K562 (cell line): ENCODE data around the gene MEIS2. TPM values are rescaled to one million over a fixed set of nuclear protein-coding genes. Genes with fewer than 3 reads are reported as not detected.

Source experiments
- ATAC-seq: fragments of 200-7000 bp; cut with Tn5 transposase; 3 replicates; pipeline ENCODE4 v1.9.1; 2020; ENCODE audit warnings: moderate library complexity
- BruUV-seq: library from RNA; stranded (reverse); fragments of 400-500 nt; replicated peaks from 2 replicates; lab custom pipeline; 2021; lab: Mats Ljungman, UMichigan
- CTCF ChIA-PET: fragments of 300-600 bp; formaldehyde crosslinking; extraction: SDS; loops from one replicate; lab custom pipeline; 2021; ENCODE audit warnings: low intra/inter-chr PET ratio; lab: Yijun Ruan, JAX
- POLR2A ChIA-PET: fragments of 300-600, 350-650 bp; sonication (Branson Sonifier 250); formaldehyde crosslinking; extraction: SDS; loops from one replicate; lab custom pipeline; 2021; ENCODE audit warnings: antibody characterized with exemption, inconsistent platforms; lab: Yijun Ruan, JAX
- DNase-seq, 4 experiments: peaks; one replicate each; pipeline versions ENCODE4 v3.0.0 to v3.0.0-alpha.2; 2011 to 2018; ENCODE audit warnings: low spot score in 3 of 4, mixed read lengths in 3 of 4; ENCODE audit errors: extremely low read depth in 1 of 4
- FAIRE-seq: peaks from 2 replicates; lab custom pipeline; 2011; peaks lifted over from hg19 to GRCh38; lab: Jason Lieb, UNC
- H2AFZ ChIP-seq: 2 replicates; pipeline ENCODE4 v1.6.0; 2011; ENCODE audit warnings: low read depth, low read length, control low read depth, inconsistent platforms
- H3K27ac ChIP-seq: fragments of 200-600 bp; 3 replicates; pipeline ENCODE4 v1.8.0; 2011; ENCODE audit warnings: low read depth, mild to moderate bottlenecking, control low read depth, inconsistent platforms, low read length, moderate library complexity, mixed read lengths; ENCODE audit errors: extremely low read depth
- H3K27me3 ChIP-seq, 2 experiments: fragments of 300-600 bp in 1 of 2; 2 replicates in 1 of 2; 3 replicates in 1 of 2; pipeline versions ENCODE4 v1.6.0 to v1.8.0; 2011; ENCODE audit warnings: inconsistent platforms in 2 of 2, low read length in 2 of 2, mild to moderate bottlenecking in 1 of 2, mixed read lengths in 1 of 2, moderate library complexity in 1 of 2; ENCODE audit not compliant: control insufficient read depth in 2 of 2, insufficient read depth in 2 of 2
- H3K36me3 ChIP-seq: fragments of 300-600 bp; 3 replicates; pipeline ENCODE4 v1.8.0; 2011; ENCODE audit warnings: mild to moderate bottlenecking, low read length, inconsistent platforms; ENCODE audit not compliant: control insufficient read depth, insufficient read depth
- H3K4me1 ChIP-seq, 2 experiments: fragments of 200-600 bp in 1 of 2; replicated peaks in 1 of 2; 2 replicates in 1 of 2; 3 replicates in 1 of 2; pipeline versions ENCODE4 v1.5.1 to v1.8.0; 2011; ENCODE audit warnings: inconsistent platforms in 2 of 2, low read length in 2 of 2, mild to moderate bottlenecking in 1 of 2, mixed read lengths in 1 of 2, moderate library complexity in 1 of 2; ENCODE audit not compliant: control insufficient read depth in 2 of 2, insufficient read depth in 2 of 2
- H3K4me2 ChIP-seq: 2 replicates; pipeline ENCODE4 v1.6.1; 2011; ENCODE audit warnings: low read length, control low read depth, inconsistent platforms, mixed read lengths; ENCODE audit not compliant: insufficient read depth
- H3K4me3 ChIP-seq: fragments of 200-600 bp; sonication (generic), shearing (Covaris generic); 2 replicates; pipeline ENCODE4 v1.5.1; 2016; ENCODE audit warnings: control low read depth, inconsistent platforms
- H3K79me2 ChIP-seq: fragments of 200-600 bp; 3 replicates; pipeline ENCODE4 v1.8.0; 2011; ENCODE audit warnings: low read length, inconsistent platforms; ENCODE audit not compliant: control insufficient read depth, insufficient read depth
- H3K9ac ChIP-seq, 2 experiments: 2 replicates each; pipeline versions ENCODE4 v1.6.0 to v1.6.1; 2011; ENCODE audit warnings: low read depth in 2 of 2, low read length in 2 of 2, control low read depth in 1 of 2, inconsistent platforms in 1 of 2, mild to moderate bottlenecking in 1 of 2, mixed read lengths in 1 of 2; ENCODE audit not compliant: insufficient read depth in 1 of 2
- H3K9me1 ChIP-seq: one replicate; pipeline ENCODE4 v1.6.0; 2011; ENCODE audit warnings: inconsistent platforms, mild to moderate bottlenecking, low read length, moderate library complexity; ENCODE audit not compliant: control insufficient read depth, insufficient read depth
- H3K9me3 ChIP-seq: replicated peaks from 2 replicates; pipeline ENCODE4 v1.5.1; 2011; ENCODE audit warnings: low read depth, low read length, inconsistent platforms; ENCODE audit not compliant: control insufficient read depth, insufficient read depth
- H4K20me1 ChIP-seq: replicated peaks from 2 replicates; pipeline ENCODE4 v1.6.1; 2011; ENCODE audit warnings: low read length, inconsistent platforms, mixed read lengths; ENCODE audit not compliant: control insufficient read depth, insufficient read depth
- CTBP1 ChIP-seq: fragments of 450-650 bp; IDR thresholded peaks from 2 replicates; pipeline ENCODE4 v1.6.1; 2016; ENCODE audit warnings: borderline replicate concordance
- ETV5 ChIP-seq: sonication (generic); formaldehyde crosslinking; IDR thresholded peaks from 2 replicates; pipeline ENCODE4 v1.4.0; 2020; ENCODE audit warnings: low read depth, mild to moderate bottlenecking, missing genetic modification reagents
- HMBOX1 ChIP-seq: sonication (generic); IDR thresholded peaks from 2 replicates; pipeline ENCODE4 v1.6.1; 2016
- KLF6 ChIP-seq: fragments of 250-450 bp; sonication (Bioruptor Pico); IDR thresholded peaks from 2 replicates; pipeline ENCODE4 v1.4.0; 2020; ENCODE audit warnings: mild to moderate bottlenecking, moderate library complexity, borderline replicate concordance
- LEF1 ChIP-seq: fragments of 450-650 bp; IDR thresholded peaks from 2 replicates; pipeline ENCODE4 v1.6.1; 2016; ENCODE audit warnings: mild to moderate bottlenecking
- RAD51 ChIP-seq: fragments of 450-650 bp; IDR thresholded peaks from 2 replicates; pipeline ENCODE4 v1.7.1; 2016; ENCODE audit warnings: low read depth, mild to moderate bottlenecking, borderline replicate concordance
- SAFB2 ChIP-seq: fragments of 200-400 bp; formaldehyde crosslinking; IDR thresholded peaks from 2 replicates; pipeline ENCODE4 v1.6.1; 2018; ENCODE audit warnings: borderline replicate concordance, low read length, low read depth, moderate library complexity; ENCODE audit not compliant: severe bottlenecking
- TOE1 ChIP-seq, 2 experiments: fragments of 450-650 bp in 1 of 2; sonication (generic) in 1 of 2; formaldehyde crosslinking in 1 of 2; IDR thresholded peaks; 2 replicates each; pipeline versions ENCODE4 v1.7.1 to v1.8.0; 2016 to 2022; ENCODE audit warnings: borderline replicate concordance in 2 of 2, mild to moderate bottlenecking in 2 of 2, antibody characterized with exemption in 1 of 2, inconsistent platforms in 1 of 2, low read depth in 1 of 2, missing genetic modification reagents in 1 of 2, moderate library complexity in 1 of 2
- WGBS: fragments of 100-300 bp; shearing (Covaris generic); methylation state at CpG from one replicate; pipeline ENCODE4 v1.1.6; 2016; ENCODE audit warnings: low coverage, mixed read lengths; ENCODE audit not compliant: insufficient coverage; ENCODE audit errors: missing lambda C conversion rate; 5-methylcytosine and 5-hydroxymethylcytosine counted together
- in situ Hi-C: fragments of 300-500 bp; cut with MboI; formaldehyde crosslinking; loops from 4 replicates; pipeline ENCODE4 v1.15.0; 2018; ENCODE audit warnings: inconsistent platforms, mixed read lengths
- intact Hi-C: fragments of 100-400 bp; cut with micrococcal nuclease; formaldehyde crosslinking; loops from 2 replicates; pipeline ENCODE4 v1.14.2; 2022
- polyA plus RNA-seq, 8 experiments: library from polyadenylated mRNA; depleted of rRNA in 4 of 8; stranded (reverse) in 5 of 8; unstranded in 3 of 8; fragments of >200 nt; fragmentation: Nextera tagmentation in 2 of 8; fragmentation: Illumina TruSeq in 1 of 8; extraction: Ambion mirVana in 2 of 8; extraction: Trizol in 1 of 8; gene quantifications; 2 replicates each; pipeline versions ENCODE4 v1.2.1 to v1.2.3, GENCODE V29; 2011 to 2014; ENCODE audit warnings: inconsistent platforms in 1 of 8, missing spikeins in 1 of 8
- total RNA-seq, 7 experiments: library from RNA; depleted of rRNA in 6 of 7; stranded (reverse); fragments of >200 nt in 6 of 7; fragmentation: Illumina TruSeq in 2 of 7; extraction: Trizol in 2 of 7; gene quantifications; 2 replicates each; pipeline versions ENCODE4 v1.2.1 to v1.2.3, GENCODE V29; 2011 to 2021; ENCODE audit warnings: low replicate concordance in 1 of 7

The MEIS2 gene
- total and polyA plus RNA-seq, 9 of the 15 experiments (the other 6 are each of a cell fraction or from before 2014, with no cell fraction given) = 7.5 to 64.2 (median 22.3) TPM

- BruUV-seq = no TSS peak
- Histone ChIP-seq H3K4me2 (no peak overlapping the region), H3K9me1 (no peaks in the 10 kb centered on the region), H3K9me3 (no peaks in the 10 kb centered on the region), H3K27ac (peak overlapping the region; percentile 11; the same call in 1 of the 3 replicates), H2AFZ (no peak overlapping the region), H3K9ac (no peak overlapping the region), H3K79me2 (no peaks in the 10 kb centered on the region), H3K27me3 (no peaks in the 10 kb centered on the region), H4K20me1 (no peaks in the 10 kb centered on the region), H3K36me3 (peaks cover 28% of the 10 kb centered on the region; the same call in 2 of the 3 replicates), H3K4me1 (peaks cover 9 to 14% of the 10 kb centered on the region in 2 experiments; a peak in 4 of 5 replicates), H3K4me3 (no peak overlapping the region)
- WGBS = 47% methylated on average over 4 of the region's 4 CpGs
- CTCF ChIA-PET = no interaction called here
- FAIRE-seq (peak; percentile 15), DNase-seq (peak in 1 of 4 experiments; percentile 9), ATAC-seq (no peak)
- no peak for TF ChIP-seq LEF1
- peak; percentile 59; the same call in 1 of the 2 replicates for TF ChIP-seq HMBOX1
- no peak for TF ChIP-seq ETV5 (CRISPR knock-in tag)
- TF ChIP-seq CTBP1 = no peak
- no peak for TF ChIP-seq TOE1 (IDR thresholded peaks at IDR 0.05; ENCODE audit: borderline replicate concordance)
- no peak for TF ChIP-seq TOE1 (CRISPR knock-in tag; IDR thresholded peaks at IDR 0.05; ENCODE audit: borderline replicate concordance, low read depth)
- TF ChIP-seq RAD51 = no peak
- no peak for TF ChIP-seq SAFB2
- TF ChIP-seq KLF6 = no peak
- in situ Hi-C loops = loop anchor here (25.0 kb wide), 1 partner anchor 989 kb away; no protein-coding TSS in a partner anchor
- intact Hi-C loops = no loop called here
- POLR2A ChIA-PET = interaction anchor here (0.5 to 0.6 kb wide), 2 partner anchors 9 to 197 kb away, joined by 3 read pairs; no protein-coding TSS in a partner anchor
These were observed 201.7 kb downstream of the MEIS2 start for GRCh38 chr15:36898536-36899126.
